ENCODE results near the gene AOPEP.

AOPEP gene

DNA sequence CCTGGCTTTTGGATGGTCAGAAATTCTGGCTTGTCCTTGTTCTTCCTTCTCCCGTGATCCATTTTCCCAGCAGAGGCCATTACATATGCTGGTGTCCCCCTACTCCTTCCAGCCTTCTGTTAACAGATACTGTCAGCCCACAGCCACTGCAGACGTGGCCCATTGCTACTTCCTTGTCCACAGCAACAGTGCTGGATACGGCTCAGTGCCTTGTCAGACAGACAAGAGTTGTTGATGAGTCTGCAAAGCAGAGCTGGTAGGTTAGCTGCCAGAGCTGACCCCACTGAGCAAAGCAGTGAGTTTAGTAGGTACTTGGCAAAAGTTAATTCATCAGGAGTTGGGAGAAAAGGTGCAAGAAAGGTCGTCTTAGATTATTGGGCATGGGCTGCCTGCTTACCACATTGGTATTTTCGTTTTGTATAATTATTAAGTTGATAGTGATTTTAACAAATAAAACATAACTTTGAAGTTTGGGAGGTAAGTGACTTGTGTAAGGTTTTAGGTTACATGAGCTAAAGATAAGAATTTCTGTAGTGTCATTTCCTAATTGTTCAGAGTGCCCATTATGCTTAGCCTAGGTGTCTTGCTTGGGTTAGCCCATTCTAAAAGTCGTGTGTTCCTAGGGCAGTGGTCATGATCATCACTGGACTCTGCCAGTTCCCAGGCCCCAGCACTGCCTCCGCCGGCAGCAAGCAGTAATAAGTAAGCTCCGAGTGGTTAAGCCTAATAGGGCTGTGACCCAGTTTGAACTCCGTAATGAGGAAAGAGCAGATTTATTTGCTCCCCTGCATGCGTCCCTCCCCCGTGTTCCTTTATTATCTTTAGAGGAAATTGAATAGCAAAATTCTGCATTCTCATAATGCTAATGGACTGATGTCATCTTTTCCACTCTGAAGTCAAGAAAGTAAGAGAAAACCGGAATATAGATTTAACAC lies 299.0 kb downstream of the AOPEP start:
- DNase-seq, result no peak

DNA sequence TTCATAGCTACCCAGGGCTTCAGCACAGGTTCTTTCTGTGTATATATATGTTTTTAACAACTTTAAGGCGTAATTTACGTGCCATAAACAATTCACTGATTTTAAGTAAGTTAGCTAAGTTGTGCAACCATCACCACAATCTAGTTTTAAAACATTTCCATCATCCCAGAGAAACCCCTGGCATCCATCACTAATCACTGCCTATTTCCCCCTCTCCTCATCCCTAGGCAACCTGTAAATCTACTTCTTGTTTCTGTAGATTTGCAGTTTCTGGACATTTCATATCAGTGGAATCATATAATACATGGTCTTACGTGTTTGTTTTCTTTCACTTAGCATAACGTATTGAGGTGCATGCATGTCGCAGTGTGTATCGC lies 299.6 kb downstream of the AOPEP start:
- no peak for DNase-seq

DNA sequence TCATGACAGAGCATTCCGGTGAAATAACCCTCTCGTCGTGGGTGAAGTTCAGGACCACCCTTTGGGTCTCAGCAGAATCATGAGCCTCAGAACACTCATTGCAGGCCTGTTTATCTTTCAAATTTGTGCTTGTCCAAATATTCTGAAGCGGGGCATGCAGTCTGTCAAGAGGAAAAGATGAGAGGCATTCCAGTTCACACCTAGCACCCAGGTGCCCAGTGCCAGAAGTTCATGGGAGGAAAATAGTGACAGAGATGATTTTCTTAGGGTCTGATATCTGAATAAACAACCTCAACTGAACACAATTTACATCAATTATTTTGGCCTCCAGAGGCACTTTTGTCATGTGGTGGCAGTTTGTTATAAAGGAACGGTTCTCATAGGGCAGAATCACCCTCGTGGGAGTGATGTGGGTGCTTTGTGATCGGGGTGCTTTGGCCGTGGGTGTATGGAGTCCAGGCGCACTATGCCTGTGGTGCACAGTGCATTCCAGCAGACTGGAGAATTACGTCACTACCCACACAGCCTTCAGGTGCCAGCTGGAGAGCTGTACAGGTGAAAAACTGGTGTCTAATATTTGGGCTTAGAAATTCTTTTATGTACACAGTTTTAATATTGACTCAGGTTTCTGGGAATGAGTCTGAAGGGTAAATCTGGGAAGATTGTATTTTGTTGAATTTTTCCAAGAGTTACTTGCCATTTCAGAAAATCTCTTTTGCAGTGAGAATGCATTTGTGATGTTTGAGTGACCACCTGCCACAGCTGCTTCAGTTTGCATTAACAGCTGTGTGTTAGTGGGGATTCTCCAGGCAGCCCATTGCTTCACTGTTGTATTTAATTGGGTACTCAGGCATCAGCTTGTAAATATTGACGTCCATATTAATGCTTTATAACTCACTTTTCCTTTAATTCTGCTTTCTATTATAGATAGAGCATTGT lies 301.7 kb downstream of the AOPEP start:
- DNase-seq, result no peak

DNA sequence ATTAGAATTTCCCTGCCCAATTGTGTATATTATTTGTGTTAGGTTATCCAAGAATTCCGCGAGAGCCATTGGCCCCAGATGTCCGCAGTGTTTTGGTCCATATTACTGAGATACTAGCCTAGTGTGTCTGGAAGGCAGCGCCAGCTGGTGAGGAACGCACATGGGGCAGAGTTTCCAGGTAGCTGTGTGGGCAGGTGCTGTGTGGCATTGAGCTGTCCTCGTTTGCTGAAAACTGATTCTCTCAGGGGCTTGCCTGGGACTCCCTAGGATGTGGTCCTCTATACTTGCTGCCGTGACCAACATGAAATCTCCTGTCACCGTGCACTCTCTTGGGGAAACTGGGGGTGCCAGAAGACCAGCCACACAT lies 302.3 kb downstream of the AOPEP start:
- DNase-seq, result no peak

DNA sequence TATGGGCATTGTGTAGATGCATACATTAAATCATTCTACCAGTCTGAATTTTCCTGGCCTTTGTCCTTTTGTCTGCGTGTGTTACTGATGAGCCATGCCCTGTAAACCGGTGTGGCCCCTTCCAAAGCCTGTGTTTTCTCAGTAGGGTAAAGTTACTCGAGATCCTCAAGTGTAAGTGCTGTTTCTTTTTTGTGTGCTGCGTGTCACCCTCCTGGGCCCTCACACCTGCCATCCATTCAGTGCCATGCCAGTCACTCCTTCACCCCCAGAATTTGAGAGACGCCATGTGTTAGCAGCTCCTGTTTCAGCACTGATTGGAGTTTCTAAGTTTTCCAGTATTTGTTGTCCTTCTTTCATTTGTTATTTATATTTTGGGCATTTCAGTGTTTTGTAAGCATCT lies 302.8 kb downstream of the AOPEP start:
- DNase-seq, result no peak

DNA sequence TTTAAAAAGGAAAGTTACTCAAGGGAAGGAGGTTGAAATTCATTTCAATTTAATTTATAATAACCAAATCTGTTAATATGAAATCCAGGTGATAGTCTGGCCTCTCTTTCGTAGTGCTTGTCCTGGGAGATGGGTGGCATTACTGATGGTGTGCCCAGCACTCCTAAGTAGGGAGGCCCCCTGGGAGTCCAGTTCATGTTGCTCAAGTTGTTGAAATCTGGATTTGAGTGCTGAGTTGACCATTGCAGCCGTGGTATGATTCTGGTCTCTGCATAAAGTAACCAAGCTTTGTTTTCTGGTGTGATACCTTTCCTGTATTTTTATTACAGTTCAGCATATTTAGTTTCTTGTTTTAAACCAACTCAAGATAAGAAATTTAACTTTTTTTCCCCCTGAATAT lies 303.2 kb downstream of the AOPEP start:
- DNase-seq, result no peak

DNA sequence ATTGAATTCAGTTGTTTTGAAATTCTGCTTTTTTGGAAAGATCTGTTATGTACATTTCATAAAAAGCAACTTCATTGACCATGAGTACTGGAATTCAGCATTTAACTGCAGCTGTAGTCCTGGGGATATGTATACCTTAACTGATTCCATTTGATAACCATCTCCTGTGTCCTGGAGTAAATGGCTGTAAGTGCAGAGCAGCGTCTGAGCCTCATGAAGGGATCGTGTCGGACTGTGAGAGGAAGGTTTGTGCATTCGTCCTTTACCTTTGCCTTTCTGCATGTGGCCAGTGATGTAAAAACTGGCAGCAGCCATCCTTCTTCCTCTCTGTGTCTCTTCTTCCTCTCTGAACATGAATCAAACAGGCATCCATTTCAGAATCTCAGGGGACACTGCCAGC lies 303.8 kb downstream of the AOPEP start:
- DNase-seq, result no peak

DNA sequence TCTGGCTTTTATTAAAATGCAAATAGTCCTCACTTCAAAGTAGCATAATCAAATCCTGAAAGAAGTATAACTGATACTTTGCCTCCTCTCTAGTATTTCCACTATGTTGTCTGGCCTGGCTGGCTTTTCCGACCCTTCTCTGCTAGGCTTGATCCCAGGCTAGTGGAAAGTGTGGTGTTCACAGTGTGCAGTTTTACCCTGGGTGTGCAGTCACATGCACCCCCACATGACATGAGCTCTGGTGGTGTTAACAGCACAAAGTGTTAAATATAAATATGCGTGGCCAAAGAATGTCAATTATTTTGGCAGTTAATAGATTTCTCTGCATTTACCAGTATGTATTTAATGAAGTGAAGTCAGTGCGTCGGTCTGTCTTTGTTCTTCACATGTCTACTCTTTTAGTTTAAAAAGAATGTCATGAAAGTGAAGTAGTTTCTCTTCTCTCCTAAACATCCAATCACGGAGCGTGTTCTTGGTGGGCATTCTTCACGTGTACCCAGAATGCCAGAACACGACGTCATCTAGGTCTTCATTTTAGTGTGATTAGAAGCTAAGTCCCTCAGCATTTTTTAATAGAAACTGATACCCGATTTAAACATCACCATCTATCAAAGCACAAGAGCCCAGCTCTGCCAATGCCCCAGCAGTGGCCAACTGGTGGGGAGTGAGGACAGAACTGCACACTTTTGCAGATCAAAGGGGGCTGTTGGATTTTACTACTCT lies 304.6 kb downstream of the AOPEP start:
- DNase-seq, result no peak

DNA sequence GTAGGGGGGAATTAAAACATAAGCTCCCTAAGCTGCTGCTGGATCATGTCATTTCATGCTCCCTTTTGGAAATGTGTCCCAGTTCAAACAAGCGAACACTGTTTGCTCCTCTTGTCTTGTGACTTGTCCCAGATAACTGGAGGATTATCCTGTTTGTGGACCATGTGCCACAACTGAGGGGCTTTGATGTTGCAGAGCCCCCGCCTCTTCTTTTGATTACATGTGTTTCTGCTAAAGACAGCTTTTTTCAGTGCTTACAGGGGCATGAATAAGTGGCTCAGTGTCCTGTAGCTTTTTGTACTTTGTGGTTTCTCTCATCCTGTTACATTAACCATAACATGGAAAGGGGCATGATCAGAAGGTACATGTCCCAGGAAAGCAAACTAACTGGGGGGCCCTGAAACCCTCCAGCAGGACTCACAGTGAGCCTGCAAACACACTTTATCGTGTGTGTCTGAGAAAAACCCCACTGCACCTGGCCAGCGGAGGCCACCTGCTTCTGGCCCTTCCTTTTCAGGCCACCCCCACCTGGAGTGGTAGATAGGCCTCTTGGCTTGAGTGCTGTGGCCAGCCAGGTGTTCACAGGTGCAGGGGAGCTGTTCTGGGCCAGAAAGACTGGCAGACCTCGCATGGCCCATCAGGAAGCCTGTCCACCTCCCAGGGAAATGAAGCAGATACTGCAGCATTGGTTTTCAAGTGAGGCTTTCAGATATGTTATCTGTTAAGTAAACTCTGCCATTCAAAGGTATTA lies 305.4 kb downstream of the AOPEP start:
- no peak for DNase-seq

DNA sequence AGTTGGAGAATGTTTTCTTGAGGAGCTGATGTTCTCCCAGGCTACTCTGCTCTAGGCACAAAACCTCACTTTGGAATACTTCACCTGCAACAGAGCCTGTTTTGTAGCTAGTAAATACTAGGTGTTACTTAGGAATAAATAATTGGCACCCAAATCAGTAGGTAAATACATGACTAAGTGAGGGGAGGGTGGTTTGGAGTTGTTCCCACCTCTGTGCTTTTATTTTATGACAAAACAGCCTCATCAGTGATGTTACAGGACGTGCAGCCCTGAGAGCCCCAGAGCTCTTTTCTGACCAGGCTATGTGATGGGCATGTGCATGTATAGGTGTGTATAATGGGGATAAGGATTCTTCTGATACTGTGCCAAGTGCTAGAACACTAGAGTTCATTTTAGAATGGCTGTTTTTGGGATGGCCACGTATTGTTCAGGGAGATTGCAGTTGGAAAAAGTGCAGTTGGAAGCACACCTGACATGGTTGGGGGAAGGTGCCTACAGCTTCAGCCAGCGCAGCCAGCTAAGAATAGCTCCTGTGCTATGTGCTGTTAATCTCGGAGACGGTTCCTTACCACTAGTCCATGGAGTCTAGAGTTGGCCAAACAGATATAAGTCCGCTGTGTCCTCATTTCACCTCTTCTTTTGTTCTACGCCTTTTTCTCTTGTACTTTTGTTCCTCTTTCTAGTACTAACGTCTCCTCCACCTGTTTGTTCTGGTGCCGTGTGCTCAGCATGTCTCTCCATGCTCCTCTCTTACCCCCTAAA lies 306.3 kb downstream of the AOPEP start:
- DNase-seq, result no peak

DNA sequence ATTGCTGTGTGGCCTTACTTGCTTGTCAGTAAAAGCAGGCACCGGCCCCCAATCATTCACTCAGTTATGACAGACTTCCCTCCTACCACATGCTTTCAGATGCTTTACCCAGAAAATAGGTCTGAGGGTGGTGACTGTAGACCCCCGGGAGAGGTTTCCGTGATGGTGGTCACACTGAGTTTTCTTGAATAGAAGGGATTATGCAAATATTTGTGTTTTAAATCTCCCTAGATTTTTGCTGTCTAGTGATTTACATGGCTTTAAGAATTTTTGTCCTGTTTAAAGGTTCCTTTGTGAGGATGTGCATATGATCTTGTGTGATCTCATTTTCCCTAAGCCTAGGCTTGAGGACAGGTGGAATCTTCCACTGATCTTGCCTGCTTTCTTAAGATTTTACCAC lies 309.3 kb downstream of the AOPEP start:
- DNase-seq, result no peak

DNA sequence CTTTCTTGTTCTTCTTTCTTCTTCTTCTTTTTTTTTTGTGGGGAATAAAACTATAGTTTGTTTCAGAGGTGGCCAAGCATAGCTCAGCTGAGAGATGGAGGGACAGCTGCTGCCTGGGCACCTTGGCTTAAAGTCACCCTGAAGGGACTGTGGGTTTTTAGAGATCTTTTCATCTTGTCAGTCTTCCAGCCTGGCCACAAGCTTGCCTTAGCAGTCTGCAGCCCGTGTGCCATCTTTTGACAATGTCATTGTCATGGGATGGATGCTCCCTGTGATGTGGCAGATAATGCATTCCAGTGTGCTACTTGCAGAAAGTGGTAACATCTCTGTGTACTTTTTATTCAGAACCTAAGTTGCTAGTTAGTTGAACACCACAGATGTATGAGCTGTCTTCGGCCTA lies 310.2 kb downstream of the AOPEP start:
- DNase-seq, result no peak

DNA sequence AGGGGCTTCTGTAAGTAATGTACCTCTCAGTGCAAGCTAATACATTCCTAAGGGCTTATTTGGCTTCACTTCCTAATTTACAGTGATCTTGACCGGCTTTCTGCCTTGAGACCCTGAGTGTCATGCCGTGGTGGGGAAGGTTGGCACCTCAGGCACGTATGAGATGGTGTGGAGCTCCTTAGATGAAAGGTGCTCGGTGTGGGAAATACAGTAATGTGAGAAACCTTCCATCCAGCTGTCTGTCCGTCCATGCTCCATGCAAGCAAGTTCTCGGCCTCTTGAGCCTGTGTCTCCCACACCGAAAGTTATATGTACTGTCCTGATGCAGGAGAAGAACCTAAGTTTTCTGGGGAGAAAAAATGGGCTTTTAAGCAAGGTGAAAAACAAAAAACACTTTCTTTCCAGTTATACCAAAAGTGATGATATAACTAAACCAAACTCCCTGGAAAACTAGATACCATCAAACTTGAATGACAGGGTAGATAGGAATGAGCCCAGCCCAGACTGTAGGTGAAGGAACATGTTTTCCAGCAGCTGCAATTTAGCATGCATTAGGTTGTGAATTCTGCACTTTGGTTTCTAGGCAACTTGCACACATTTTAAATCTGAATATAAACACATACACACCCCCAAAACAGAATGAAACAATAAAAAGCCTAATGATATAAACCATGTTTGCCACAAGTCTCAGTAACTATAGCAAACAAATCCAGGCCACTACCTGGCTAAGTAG lies 311.5 kb downstream of the AOPEP start:
- DNase-seq, result no peak

DNA sequence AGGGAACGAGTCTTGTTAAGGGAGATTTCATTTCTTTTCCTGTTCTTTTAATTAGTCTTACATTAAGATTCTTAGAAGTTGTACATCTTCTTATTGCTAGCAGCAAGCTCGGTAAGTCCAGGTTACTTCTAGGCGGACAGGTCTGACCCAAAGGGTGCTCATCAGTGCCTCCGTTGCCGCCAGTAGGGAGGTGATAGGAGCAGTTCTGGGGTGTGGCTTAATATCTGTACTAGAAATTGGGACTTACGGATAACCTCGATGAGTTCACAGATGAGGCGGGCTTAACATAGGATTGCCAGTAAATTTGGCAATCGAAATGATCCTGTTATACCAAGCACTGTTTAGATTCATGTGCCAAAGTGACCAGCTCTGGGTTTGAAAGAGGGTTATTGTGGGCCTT lies 312.2 kb downstream of the AOPEP start:
- no peak for DNase-seq

DNA sequence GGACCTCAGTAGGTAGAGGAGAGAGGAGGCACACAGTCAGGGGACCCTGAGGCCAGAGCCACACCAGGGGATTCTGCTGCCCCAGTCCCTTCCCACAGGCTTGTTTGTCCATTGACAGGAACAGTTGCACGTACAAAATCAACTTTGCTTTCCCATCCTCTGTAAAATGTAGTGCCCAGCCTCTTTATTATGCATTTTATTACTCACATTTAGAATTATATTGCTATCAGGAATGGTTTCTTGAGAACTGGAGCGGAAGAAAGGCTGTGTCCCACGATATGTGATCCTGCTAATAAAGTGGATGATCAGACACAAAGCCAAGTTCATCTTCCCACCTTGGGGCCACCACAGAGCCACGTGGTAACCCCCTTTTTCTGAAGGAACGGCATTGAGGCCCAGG lies 313.6 kb downstream of the AOPEP start:
- DNase-seq, result no peak

DNA sequence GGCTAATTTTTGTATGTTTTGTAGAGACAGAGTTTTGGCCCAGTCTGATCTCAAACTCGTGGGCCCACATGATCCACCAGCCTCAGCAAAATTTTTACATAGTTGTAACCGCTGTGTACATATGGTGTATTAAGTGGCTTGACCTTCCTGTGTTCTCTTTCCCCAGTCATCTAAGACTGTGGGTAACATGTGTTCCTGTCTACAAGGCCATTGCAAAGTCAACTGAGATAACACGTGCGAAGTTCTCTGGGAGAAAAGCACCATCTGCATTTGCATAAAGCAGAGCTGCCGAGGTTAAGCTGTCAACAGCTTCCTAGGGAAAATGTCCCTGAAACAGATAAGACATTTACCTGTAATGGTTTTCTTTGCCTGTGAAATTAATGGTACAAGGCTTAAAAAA lies 317.3 kb downstream of the AOPEP start:
- no peak for DNase-seq

DNA sequence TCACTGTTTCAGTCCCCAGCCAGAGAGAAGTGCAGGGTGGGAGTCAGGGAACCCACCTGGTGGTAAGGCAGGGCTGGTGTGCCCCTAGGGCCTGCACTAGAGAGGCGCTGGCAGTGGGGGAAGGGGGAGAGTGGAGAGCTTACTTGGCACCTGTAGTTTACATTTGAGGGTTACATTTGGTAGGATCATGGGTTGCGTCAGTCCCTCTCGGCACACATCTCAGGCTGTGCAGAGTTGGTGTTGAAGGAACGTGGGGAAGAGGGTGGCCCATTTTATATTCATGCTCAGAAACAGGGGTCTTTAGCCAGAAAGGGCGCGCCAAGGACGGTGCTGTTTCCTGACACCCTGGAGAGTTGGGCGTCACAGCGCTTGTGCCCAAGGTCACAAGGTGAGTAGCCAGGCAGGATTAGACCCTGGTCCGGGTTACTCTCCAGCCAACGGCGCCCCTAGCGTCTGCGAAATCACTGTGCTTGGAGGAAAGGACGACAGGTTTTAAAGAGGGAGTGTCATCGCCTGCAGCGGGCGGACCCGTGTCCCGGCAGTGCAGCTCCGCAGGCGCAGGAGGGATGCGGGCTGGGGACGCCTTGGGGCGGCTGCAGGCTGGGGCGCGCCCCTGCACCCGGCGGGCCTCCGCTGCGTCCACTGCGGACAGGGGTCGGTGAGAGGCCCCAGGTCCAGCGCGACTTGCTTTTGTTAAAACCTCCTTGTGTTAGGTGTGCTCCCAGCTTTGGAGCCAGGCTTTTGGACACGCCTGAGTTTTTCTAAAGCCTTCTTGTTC lies 318.4 kb downstream of the AOPEP start:
- no peak for DNase-seq

DNA sequence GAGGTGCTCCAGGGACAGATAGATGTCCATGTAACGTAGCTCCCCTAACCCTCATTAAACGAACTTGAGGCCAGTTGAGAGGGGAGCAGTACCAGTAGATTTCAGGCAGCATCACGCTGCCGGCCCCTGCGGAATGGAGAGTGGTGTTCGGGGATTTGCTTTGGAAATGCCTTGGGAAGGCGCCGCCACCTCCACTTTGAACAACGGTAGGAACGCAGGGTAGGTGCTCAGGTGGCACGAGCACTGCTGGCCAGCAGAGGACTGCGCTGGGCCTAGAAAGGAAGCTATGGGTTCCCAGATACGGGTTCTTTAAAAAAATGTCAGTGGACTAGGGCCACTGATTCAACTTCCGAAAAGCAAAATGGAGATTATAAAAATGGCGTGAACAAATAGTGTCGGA lies 319.3 kb downstream of the AOPEP start:
- no peak for DNase-seq

DNA sequence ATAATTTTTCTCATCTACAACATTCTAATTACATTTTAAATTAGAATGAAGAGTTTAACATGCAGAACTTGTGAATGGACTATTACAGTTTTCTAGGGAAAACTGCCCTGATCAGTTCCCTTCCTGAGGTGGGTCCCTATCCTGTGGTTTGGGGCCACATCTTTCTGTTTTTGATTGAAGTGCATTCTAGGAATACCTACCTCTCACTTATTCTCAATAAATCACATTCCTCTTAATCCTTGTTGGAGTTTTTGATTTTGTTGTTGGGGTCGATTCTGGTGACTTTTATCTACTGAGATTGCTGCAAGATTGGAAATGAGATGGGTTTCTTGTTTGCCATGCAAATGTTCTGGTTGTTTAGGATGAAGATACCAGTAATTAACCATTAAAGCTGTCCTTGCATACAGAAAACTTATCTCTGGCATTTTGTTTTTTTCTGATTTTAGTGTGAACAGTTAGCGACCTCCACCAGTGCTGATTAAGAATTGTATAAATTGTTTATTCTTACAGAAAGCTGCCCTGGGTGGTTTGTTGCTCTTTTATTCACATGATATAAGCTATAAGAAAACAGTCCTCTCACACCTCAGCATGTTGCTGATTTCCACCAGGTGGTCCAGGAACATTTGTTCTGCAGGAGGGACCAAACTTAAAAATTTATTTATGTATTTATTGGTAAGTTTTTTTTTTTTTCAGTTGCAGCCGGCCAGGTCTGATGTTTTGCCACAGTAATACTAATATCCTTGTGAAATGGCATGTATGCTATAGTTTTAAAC lies 321.1 kb downstream of the AOPEP start:
- DNase-seq, result no peak
